NCI-H128 (cell line): Measurements from ENCODE around the gene RNFT2.

Source experiments
- DNase-seq: peaks from one replicate; lab custom pipeline; 2025; ENCODE audit not compliant: unreplicated experiment; lab: John Stamatoyannopoulos, UW

Gene RNFT2

DNA sequence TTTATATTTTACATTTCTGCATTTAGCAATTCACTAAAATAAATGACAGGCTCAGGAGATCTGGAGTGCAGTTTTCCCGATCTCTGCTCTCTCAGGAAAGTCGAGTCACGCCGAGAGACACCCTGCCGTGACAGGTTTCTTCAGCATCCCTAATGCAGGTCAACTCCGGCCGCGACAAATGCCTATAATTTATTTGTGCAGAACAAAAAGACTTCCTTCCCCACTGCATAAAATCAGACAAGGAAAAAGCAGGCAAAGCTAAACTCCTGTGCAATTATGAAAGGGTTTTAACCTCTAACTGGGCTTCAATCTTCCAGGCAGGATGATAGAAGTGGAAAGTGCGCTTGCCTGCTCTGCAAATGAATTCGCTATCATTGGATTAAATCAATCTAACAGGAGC, 28.3 kb upstream of the RNFT2 start:
- DNase-seq: no peak

DNA sequence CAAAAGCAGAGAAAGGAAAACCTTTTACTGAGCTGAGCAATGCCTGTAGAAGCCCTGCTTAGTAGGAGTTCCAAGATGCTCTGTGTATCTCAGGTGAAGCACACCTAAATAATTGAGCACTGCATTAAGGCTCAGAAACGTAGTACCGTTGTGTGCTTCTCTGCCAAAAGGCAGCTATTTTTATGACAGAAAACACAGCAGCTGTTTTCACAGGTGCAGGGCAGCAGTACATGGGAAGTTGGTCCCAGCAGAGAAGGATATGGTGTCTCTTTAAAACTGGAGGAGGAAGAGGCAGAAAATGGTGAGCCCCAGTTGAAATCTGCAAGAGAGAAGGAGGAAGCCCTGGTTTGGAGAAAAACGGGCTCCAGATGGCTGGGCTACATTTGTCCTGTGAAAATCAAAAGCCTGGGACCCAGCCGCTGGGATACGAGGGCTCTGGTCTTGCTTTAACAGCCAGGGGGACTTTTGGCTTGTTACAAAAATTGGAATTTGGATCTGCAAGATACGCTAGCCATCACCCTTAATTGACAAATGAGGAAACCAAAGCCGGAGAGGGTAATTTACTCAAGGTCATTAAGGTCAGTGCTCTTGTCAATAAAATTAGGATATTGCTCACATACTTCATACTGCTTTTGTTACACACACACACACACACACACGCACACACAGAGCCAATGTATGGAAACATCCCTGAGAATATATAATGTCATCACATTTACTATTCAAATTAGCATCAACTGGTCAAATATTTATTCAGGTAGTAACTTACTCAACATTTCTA, 27.6 kb upstream of the RNFT2 start:
- no peak for DNase-seq

DNA sequence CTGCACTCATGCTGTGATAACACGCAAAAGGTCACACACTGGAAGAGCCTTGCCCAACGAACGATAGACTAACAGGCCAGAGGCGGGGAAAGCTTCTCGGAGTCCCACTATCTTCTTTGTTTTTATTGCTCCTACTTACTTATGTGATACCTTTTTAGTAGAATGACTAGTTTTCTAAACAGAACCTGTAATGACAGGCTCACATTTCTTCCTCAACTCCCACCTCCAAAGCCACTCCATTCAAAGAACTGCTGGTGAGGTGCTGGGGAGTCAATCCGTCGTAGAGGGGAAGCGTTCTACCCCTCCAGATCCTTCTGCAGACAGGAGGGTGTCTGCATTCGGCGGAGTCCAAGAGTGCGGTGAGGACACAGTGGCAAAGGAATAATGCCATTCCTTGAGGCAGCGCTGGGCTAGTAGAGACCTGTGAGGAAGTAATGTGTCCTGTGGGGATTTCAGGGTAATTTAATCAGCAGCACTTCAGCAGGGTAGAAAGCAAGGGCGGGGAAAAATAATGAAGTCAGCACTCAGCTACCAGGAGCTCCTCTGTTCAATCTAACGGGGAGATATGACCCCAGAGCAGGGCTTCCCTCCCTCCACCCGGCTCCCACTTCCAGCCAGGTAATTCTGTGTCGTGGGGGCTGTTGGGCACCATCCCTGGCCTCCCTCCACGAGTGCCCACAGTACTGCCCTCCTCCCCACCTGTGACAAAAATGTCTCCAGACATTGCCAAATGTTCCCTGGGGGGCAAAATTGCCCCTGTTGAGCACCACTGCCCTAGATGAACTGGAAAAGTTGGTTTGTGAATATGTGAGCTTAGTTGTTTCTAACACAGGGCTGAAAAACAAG, 25.4 kb upstream of the RNFT2 start:
- DNase-seq: peak; percentile 41

DNA sequence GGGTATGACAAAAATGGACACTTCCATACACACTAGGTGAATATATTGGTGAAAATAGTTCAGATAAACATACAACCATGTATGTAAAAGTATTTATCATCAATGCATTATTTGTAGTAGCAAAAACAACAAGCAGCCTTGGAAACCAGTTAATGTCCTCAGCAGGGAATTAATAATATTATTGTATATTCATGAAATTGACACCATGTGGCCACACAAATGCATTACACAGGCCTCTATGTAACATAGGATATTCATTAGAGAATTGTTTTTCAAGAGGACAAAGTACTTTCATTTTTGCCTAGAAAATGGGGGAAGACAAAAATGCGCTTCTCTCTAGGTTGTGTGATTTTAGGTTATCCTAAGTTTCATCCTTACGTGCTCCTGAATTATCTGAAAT, 24.6 kb upstream of the RNFT2 start:
- no peak for DNase-seq

DNA sequence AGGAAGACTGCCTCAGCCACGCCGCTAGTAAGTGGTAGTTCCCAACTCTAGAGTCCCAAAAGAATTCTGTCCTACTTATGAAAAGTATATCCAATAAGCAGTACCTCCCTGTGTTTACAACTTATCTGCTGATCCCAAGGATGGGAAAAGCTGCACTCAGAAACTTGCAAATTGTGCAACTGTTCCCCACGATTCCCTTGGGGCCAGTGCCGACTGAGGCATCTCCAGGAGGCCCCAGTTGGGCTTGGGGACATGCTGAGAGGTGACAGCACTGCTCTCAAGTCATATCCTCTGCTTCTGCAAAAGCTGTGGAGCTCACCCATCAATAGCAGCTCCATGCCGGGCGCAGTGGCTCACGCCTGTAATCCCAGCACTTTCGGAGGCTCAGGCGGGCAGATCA, 23.9 kb upstream of the RNFT2 start:
- no peak for DNase-seq

DNA sequence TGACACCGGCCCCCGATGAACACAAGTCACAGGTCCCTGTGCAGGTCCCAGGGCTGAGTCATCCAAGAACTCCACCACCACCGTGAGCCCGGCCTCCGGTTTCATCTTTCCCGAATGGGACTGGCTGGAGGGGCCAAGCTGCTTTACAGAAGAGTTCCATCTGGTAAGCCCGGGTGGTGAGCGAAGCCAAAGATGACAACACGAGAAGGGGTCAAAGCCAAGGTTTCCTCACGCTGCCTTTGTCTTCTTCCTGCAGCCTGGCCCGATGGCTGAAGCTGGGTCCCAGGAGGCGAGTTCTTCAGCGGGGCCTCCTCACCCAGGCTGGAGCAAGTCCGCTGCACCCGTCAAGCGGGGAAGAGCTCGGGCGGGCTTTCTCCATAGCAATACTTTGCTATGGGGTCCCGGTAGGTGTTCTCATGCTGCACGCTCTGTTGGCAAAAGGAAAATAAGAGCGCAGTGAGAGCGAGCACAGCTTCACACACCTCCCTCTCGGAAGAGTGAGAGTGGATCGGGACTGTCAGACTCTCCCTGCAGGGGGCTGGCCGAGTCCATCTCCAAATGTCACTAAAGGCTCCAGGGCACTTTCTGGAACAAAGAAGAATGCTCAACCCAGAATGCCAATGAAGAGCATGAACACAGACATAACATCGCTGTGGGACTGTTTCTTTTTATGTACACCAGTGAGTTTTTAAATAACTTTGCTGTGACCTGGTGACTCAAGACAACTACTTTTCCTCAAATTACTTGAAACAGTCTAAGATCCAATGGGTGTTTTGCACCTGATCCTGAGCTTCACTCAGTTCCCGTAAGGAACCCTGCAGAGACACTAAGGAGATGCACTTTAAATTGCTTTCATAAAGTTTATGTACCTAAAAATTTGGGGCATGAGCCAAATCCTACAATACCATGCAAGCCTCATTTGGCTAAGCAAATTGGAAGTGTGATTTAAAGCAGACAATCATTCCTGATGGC, 20.4 kb upstream of the RNFT2 start:
- DNase-seq: no peak

DNA sequence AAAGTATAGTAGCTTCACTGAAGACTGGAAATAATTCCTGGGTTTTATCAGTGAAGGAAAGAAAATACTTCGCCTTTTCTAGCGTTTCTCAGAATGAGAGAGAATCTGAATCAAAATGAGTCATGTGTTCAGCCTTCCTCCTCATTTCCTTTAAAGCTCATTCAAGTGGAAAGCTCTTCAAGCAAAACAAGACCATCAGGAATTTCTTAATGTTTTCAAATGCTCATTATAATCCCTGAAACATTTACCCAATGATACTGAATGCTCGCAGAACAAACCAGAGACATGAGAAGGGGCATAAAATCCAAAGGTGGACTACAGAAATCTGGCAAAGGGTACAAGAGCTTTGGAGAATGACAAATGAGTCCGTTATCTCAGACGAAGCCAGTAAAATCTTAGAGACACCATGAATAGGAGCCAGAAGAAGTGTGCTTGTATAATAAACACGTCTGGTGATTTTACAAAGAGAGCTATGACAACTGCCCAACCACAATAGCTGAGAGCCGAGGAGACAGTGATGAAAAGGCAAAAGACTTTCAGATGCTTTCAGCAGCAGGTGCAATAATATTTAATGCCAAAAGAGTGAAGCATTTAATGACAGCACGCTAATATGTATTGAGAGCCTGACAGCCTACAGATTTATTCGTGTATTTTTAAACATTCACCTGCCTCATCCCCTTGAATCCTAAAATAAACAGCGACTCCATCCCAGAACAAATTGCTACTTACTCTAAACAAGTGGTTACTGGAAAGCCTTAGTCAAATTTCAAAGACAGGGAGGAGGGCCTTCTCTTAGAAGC, 19.3 kb upstream of the RNFT2 start:
- peak; percentile 63 for DNase-seq

DNA sequence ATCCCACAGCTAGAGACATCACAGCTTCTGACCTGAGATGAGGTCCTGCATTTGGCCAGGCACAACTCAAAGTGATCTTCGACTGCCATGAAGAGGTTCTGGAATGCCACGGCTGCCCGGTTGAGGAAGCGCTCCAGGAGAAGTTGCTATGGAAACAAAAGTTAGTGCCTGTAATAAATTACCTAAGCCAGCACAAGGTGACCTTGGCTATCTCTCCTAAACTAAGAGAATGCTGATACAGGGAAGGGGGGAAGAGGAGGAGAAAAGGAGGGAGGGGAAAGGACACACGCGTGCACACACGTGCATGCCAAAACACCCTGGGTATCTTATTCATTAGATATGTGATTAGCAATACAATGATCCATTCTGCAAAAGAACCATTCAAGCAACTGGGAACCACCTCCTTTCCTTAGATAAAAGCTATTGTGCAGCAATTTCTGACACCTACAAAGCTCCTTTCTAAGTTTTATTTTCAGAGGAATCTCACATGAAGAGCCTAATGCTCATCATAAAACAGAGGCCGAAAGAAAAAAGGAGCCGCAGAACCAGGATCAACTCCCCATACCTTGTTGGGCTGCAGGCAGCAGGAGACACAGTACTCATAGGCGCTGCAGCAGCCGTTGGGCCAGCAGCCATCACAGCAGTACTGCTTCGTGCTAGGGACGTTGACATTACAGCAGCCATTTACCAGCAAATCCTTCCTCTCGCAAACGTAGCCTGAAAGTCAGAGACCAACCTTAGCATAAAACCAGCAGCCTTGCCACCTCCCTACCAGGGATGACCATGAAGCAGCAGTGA, 18.2 kb upstream of the RNFT2 start:
- no peak for DNase-seq

DNA sequence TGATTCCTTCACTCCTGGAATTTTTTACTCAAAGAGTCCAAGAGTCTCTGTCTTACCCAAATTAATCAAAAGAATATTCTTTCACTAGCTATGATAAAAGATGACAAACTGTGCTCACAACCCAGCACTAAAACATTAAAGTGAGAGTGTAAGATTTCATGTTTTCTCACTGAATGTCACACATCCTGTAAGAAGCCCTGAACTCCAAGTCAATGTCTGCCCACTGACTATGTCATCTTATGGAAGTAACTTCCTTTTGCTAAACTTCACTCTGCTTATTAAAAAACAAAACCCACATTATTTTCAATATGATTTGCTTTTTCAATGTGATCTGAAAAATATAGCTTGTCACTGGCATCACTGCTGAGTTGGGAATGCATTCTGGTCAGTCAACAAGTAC, 15.9 kb upstream of the RNFT2 start:
- no peak for DNase-seq

DNA sequence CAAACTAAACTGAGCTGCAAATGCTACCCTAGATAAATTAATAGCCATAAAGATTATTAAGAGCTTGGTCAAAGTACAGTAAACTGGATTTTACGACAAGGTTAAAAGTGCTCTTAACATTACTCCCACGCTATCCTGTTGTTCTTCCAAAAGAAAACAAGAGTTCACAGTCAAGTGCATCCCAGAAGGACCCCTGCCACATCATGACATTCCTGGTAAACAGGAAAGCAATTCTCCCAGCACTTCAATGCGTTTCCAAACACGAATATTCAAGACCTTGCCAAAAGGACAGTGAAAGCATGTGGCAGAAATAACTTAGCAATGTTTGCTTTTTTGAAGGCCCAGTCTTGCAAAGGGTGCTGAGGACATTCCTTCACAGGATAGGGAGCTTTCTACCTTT, 11.4 kb upstream of the RNFT2 start:
- DNase-seq: no peak

DNA sequence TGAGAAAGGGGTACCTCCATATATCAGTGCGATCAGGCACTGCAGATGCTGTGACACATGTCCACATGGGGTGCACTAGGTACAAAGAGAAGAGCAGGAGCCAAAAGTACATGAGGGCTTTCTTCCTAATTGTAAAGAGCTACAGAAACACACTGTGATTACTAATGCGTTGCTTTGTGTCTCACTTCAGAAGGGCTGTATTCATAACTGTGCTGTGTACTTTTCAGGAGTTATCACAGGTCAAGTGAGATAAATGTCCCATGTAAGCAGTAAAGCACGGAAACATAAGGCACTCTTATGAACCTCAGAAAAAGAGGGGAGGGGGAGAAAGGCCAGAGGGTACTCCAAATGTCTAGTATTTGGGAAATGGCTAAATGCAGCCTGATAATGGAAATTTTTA, 10.9 kb upstream of the RNFT2 start:
- DNase-seq: no peak

DNA sequence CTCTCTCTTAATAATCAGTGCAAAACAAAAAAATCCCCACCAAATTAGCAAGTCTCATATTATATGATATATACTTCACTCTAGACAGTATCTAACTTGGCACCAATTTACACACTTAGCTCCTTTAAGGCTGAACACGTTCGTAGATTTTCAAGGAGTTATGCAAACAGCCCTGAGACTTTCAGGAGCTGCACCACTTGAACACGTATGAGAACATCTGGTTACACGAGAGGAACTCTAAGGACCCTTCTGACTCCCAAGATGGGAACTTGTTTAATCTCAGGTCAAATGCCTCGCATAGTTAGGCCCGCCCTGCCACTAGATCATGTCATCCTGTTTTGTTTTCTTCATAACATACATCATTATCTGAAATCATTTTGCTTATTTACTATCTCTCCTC, 10.2 kb upstream of the RNFT2 start:
- DNase-seq: no peak

DNA sequence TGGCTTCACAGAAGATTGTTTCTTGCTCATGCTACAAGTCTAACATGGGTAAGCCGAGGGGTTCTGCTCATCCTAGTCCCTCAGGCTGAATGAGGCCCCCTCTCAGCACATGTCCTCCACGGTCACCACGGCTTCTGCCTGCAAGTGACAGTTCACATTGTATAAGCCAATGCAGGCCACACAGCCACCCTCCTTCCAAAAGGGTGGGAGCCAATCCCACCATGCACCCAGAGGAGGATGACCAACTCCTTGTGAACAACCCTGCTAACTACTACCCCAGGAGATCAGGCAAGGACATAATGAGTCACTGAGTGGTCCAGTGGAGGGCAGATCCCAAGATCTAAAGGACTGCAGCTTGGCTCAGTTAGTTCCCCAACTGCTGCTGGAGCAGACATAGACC, 6.3 kb upstream of the RNFT2 start:
- no peak for DNase-seq

DNA sequence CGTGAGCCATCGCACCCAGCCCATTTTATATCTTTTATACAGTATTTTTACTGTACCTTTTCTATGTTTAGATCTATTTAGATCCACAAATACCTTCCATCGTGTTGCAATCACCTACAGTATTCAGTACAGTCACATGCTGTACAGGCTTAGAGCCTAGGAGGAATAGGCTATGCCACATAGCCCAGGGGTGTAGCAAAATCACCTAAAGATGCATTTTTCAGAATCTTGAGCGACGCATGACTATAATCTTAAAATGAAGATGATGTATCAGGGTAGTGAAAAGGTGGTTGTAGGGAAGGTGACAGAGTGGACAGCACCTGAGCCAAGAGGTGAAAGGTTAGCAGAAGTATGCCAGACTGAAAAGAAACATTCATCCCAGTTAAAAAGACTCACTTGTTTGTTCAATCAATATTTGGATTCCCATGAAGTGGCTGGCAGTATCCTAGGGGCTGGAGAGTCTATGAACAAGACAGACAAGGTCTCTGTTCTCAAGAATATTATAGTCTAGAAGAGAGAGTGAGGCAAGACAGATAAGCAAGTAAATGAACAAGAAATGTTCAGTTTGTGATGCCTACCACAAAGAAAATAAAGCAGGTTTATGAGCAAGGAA, 3.9 kb upstream of the RNFT2 start:
- DNase-seq: no peak

DNA sequence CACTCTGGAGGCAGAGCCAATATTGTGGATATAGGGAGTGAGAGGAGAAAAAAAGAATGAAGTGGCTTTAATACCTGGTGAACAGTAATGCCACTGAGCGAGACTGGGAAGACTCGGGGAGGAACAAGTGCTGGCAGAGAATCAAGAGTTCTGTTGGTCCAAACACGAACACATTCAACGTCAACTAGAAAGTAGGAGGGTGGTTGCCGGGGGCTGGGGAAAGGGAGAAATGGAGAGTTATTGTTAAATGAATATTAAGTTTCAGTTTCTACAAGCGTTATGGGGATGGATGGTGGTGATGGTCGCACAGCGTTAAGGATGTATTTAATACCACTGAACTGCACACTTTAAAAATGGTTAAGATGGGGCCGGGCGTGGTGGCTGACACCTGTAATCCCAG, 3.0 kb upstream of the RNFT2 start:
- DNase-seq: no peak

DNA sequence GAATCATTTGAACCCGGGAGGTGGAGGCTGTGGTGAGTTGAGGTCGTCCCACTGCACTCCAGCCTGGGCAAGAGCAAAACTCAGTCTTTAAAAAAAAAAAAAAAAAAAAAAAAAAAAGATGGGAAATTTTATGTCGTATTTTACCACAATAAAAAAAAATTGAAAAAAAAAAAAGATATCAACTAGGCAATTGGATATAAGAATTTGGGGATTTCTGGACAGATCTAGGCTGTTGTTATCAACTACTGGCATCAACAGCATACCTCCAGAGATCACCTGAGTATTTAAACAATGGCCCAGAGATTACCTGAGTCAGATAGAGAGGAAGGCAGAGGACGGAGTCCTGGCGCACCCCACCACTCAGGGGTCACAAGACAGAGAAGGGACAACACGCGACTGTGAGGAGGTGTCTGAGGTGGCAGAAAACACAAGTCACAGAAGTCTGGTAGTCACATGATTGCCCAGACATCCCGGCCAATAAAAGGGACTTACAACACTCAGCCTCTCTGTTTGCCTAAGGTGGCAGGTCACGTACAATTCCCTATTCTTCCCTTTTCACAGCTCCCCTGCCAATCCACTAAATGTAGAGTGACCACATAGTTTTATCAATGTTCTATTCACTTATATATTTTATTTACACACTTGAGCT, 2.0 kb upstream of the RNFT2 start:
- no peak for DNase-seq

DNA sequence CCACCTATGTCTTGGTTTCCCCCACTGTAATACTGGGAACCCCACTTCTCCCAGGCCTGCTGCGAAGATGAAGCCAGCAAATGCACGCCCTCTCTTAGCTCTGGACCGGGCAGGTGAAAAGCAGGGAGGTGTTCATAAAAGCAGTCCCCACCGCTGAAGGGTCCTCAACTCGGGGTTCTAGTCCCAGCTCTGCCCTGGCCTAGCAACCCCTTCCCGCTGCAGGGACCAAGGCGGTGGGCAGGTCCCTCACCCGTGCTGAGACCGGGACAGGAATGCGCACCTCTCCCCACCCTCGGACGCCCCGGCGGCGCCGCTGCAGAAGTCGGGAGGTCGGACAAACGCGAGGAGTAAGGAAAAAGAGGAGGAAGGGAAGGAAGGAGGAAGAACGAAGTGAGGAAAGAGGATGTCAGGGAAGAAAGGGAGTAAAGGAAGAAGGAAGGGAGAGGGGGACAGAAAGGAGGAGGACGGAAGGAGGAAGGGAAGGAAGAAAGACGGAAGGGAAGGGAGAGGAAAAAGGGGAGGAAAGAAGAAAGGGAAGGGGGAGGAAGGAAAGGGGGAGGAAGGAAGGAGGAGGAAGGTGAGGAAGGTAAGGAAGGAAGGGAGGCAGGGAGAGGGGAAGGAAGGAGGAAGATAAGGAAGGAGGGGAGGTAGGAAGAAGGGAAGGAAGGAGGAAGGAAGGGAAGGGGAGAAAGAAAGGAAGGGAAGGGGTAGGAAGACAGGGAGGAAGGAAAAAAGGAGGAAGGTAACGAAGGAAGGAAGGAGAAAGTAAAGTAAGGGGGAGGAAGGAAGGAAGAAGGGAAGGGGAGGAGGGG, 947 bp upstream of the RNFT2 start:
- DNase-seq: no peak

DNA sequence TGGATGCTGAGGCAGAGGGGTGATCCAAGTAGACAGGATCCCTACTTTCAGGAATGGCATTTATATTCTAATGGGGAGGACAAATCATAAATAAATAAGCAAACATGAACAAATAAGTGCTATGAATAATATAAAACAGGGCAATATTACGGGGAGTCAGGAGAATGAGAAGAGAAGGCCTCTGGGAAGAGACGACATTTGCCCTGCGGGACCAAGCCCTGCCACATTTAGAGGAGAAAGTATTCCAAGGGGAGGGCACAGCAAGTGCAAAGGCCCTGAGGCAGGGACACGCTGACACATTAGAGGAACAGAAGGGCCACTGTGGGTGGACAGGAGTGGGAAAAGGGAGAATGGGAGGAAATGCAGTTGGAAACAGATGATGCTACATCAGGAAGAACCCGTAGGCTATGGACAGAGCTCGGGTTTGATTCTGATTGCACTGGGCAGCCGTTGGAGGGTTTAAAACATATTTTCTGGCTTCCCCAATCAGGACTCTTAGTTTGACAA, 1.3 kb downstream of the RNFT2 start:
- DNase-seq: no peak
